Iris pigment epithelial cell (primary cell): ENCODE data around the gene AHNAK.

Experiments
- DNase-seq: peaks from one replicate; pipeline ENCODE4 v3.0.0-alpha.2; 2011; ENCODE audit warnings: low read depth

AHNAK gene

DNA sequence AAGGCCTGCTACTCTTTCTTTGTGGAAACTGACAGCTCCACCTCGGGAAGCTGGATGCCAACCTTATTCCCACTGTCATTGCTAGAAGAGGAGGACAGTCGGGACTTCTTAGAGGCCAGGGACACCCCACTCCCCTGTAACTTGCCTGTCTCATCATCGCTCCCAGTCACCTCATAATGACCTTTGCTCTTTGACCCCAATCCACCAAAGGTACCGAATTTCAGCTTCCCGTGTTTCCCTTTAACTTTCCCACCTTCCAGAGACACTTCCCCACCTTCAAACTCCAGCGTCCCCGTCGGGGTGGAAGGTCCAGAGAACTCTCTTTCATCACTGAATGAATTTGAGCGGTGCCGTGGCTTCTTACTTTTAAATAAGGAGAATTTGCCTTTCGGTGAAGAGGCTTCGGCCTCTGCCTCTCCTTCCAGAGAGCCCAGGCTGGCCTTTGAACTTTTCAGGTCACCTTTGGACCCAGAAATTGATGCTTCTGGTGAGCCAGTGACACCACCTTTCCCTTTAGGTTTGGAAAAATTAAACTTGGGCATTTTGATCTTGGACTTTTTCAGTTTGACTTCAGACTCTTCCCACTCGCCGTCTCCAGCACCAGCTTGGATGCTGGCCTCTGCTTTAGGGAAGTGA lies 29.8 kb downstream of the AHNAK start:
- no peak for DNase-seq

DNA sequence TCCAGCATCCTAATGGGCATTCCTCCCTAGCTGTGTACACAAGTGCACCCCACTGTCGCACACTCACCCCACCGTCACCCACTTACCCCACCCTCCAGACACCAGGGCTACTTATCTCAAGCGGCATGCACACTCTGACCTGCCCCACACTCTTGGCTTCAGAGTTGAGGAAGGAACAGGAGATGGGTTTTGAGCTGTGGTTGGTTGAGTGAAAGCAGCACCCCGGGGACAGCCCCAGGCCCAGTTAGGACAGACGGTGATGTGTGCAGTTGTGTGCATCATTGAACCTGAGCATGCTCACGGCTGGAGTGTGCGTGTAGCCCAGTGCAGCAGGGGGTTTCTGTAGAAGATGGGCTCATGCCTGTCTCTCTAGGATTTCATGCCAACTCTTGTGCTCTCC lies 32.5 kb downstream of the AHNAK start:
- no peak for DNase-seq

DNA sequence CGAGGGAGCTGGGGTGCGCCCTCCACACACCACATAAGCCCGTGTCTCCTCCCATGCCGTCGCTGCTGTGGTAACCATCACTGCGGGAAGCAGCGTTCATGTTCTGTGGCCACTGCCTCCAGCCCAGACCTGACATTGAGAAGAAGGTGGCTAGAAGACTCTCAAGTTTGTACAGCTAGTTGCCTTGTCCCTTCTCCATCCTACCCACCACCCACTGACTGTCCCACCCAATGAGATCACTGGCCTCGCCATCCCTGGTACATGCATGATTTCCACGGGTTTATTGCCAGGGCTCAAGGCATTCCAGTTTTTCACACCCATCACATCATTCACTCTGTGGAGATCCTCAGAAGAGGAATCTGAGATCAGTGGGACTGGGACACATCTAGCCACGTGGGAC lies 33.0 kb downstream of the AHNAK start:
- DNase-seq = no peak

DNA sequence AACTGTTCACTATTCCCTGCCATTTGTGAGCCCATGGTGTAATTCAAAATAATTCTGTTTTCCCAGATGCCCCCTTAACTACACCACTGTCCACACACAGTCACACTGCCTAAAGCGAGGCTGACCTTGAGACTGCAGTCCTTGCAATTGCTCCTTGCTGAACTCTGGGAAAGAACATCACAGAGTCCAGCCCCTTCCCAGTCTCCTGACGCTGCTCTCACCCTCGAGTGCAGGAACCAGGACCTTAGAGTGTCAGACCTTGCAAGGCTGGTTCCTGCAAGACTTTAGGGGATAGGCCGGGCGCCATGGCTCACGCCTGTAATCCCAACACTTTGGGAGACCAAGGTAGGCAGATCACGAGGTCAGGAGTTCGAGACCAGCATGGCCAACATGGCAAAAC lies 33.6 kb downstream of the AHNAK start:
- no peak for DNase-seq

DNA sequence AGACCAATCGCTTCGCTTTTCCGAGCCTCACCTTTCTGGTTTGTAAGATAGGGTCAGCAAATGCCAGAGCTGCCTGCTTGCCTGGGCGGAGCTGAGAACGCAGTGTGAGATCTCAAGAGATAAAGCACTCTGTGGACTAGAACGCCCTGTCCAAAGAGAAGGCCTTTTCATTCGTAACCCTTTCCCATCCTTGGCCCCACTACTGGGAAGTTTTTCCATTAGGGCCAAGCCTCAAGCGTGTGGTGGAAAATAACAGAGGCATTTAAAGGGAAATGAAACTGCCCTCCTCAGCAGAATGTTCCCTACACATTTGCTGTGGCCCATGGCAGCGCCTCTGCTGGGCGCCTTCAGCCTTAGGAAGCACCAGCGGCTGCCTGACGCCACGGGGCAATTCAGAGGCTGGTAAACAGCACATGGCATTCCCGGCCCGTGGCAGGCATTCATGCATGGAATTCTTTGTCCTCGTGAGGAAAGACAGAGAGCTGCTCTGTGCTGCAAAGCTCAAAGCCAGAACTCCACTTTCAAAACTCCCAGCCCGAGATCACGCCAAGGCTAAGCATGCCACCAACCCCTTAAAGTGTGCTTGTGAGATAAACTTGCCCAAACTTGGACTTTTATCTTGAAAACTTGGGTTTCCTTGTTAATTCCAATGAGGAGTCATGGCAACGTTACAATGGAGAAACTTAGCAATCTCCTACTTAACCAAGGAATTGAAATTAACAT lies 38.1 kb downstream of the AHNAK start:
- DNase-seq = peak; percentile 31

DNA sequence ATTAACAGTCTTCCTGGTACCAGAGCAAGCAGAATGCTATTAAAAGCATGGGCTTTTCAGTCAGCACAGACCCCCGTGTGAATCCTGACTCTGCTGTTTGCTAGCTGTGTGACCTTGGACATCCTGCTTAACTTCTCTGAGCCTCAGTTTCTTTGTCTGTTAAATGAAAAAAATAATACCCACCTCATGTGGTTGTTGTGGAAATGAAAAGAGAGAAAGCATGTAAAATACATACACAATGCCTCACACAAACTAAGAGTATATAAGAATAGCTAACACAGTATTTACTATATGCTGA lies 39.5 kb downstream of the AHNAK start:
- DNase-seq = no peak

DNA sequence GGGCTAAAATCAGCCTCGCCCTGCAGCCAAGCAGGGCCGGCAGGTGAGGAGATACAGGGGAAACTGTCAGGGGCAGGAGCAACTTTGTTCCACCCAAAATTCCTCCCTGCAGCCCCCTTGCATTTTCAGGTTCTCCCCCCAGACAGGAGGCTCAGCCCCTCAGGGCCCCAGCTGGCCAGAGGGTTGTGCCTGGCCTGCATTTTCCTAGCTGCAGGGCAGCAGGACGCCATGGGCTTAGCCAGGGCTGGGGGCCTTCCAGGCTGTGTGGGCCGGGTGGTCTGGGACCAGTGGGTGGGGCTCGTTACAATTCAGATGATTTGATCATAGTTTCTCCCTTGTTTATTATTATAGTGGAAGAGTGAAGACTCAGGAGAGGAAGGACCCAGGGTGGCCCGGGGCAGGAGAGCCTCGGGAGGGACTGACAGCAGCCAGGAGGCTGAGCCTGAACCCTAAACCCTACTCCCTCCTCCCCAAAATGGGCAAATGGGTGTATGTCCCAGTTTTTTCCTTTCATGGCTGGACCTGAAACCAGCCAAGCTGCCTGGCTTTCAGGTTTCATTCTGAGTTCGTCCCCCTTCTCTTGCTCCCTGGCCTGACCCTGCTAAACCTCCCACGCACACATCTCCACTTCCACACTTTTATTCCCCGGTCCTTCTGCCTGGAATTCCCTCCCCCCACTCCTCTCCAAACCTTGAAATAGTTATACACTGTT lies 40.0 kb downstream of the AHNAK start:
- no peak for DNase-seq

DNA sequence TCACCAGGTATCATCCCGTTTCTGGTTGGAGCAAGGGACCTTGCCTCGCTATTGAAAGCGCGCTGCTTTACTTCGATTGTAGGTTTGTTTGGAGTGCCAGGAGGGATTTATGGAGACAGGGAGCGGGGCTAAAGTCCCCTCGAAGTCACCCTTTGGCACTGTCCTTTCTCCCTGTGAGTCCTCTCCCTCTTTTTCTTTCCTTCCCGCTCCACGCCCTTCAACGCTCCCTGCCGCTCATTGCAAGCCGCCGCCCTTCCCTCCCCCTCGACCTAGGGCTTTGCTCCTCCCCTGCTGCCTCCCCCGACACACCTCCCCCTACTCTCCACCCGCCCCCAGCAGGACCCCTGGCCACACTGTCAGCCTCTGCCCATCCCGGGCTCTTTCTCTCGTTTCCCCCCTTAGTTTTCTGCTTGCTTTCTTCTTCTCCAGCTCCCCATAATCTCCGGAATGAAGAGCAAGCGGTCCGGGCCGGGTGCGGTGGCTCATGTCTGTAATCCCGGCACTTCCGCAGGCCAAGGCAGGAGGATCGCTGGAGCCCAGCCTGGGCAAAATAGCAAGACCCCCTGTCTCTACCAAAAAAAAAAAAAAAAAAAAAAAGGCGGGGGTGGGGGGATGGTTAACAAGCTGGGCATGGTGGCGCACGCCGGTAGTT lies 41.0 kb downstream of the AHNAK start:
- DNase-seq = no peak

DNA sequence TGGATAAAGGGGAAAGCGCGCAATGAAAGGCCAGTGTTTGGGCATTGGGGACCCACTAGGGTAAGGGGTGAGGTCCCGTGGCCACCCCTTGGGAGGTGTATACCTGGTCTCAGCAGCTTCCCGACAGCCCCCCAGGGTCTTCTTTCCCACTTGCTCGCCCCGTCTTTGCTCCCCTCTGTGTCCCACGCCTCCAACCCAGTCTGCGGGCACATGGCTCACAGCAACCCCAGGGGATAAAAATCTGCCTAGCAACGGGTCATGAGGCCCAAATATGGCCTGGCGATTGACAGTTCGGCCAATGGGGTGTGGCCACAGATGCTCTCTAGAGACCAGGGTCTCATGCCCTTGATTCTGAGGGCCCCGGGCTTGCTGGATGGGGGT lies 41.6 kb downstream of the AHNAK start:
- no peak for DNase-seq

DNA sequence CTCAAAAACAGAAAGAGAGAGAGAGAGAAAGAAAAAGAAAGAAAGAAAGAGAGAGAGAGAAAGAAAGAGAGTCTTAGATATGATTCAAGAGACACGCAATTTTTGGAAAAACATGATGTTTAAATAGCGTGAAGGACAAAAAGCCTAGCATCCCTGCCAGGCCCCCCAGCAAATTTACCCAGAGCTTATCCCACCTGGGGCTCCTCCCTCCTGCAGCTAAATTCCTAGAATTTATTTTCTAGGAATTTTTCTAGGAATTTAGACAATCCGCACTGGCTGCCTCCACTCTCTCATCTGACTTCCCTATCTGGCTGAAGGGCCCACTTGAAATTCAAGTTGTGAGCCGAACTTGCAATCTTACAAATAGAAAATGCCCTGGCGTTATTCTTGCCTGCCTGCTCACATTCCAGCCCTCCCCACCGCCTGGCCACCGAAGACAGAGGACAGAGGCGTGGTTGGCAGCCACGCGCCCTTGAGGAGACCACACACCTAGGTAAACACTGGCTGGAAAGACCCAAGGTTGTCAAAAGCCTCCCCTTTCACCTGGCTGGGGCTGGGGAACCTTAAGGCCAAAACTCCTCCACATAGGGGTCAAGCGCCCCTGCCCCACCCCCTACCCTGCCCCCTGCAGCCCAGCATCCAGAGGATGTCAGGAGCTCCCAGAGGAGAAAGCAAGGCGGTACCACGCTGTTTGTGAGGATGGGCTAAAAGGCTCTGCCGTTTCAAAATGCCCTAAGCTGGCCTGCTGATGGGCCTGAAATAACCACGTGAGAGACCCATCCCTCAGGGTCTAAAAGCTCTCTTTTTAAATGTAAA lies 42.2 kb downstream of the AHNAK start:
- no peak for DNase-seq

DNA sequence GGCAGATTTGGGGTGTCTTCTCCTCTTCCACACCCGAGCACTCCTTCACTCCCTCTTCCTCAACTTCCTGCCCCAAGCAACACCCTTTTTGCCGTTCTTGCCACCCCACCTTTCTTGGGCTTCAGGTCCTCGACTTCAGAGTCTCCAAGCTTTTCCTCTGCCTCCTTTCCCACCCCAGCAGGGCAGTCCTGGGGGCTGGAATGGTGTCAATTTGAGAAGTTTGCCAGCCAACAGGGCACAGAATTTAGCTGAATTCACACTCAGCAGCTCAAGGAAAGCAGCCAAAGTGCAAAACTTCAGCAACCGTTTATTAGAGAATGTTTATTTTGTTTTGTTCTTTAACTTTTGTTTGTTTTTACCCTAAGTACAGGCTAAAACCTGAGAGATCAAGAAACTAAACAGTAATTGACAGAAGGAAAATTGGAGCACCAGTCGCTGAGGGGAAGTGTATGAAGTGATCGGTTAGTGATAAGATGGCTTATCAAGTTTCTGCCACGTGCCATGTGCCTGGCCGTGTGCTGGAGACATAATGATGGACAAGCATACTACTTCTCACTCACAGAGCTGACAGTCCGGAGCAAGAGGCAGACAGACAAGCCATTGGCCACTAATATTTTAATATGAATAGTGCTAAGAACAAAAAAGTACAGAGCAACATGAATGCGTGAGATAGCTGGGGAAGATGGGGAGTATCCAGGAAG lies 44.4 kb downstream of the AHNAK start:
- no peak for DNase-seq

DNA sequence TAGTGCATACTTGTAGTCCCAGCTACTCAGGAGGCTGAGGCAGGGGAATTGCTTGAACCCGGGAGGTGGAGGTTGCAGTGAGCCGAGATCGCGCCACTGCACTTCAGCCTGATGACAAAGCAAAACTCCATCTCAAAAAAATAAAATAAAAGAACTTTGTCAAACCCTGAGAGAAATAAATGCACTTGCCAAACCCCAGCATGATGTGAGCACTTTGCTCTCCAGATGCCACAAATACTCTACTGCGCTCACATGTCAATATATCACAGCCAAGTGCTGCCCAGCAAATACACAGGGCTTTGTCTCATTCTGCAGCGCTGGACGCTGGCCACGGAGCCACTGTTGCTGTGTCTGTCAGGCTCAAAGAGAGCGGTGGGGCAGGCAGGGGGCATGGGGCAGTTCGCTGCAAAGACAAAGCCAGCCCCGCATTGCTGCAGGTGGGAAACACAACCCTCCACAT lies 45.1 kb downstream of the AHNAK start:
- no peak for DNase-seq

DNA sequence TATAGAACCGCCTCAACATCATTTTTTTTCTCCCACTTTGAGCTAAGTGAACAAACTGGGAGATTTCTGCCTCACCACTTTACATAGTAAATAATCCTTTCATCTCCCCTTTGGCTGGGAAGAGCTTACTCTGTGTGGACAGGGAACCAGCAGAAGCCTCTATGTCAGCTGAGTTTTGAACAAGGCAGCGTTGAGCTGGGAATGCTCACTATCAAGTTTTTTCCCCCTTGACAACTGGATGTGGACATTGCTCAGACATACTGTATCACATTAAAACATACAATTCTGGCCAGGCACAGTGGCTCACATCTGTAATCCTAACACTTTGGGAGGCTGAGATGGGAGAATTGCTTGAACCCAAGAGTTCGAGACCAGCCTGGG lies 46.0 kb downstream of the AHNAK start:
- no peak for DNase-seq

DNA sequence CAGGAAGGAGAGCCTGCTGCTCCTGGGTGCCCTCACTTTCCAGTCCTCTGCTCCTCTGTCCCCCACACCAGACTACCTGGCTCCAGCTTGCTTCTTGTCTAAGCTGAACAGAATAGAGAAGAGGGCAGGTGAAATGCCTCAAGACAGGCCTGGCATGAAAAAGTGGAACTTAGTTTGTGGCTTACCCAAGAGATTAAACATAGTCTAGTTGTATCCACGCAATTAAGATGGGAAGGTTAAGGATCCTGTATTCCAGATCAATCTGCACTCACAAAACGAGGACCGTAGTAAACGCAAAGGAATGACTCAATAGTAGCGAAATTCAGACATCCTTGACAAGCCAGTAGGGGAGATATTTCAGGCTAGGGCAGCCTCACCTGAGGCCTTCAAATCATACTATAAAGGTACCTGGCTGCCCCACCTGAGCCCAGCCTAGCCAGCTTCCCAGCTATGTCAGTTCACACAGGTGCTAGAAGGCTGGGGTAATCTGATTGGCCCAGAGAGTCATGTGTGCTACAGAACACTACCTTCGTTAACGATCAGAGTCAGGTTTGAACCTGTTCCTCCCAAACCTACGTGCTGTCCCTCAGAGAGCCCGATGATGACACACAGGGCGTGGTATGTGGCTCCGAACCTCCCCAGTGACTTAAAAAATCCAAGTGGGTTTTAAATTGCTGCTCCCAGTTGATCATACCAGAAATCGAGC lies 46.5 kb downstream of the AHNAK start:
- no peak for DNase-seq

DNA sequence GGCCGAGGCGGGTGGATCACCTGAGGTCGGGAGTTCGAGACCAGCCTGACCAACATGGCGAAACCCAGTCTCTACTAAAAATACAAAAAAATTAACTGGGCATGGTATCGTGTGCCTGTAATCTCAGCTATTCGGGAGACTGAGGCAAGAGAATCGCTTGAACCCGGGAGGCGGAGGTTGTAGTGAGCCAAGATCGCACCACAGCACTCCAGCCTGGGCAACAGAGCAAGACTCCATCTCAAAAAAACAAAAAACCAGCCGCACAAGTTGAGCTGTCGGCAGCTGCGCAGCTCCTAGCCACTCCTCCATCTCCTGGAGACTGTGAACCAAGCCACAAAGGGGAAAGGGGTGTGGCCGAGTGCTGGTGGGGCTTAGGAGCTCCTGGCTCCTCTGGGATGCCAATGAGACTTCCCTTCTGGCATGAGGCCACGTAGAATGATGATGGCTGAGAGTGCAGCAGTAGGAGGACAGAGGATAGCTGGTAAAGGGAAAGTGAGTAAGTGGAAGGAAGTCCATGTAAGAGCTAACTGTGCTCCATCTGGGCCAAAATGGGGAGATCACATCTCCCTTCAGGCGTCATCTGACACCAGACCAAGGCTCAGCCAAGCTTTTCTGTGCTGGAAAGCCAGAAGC lies 47.2 kb downstream of the AHNAK start:
- DNase-seq = peak; percentile 26

DNA sequence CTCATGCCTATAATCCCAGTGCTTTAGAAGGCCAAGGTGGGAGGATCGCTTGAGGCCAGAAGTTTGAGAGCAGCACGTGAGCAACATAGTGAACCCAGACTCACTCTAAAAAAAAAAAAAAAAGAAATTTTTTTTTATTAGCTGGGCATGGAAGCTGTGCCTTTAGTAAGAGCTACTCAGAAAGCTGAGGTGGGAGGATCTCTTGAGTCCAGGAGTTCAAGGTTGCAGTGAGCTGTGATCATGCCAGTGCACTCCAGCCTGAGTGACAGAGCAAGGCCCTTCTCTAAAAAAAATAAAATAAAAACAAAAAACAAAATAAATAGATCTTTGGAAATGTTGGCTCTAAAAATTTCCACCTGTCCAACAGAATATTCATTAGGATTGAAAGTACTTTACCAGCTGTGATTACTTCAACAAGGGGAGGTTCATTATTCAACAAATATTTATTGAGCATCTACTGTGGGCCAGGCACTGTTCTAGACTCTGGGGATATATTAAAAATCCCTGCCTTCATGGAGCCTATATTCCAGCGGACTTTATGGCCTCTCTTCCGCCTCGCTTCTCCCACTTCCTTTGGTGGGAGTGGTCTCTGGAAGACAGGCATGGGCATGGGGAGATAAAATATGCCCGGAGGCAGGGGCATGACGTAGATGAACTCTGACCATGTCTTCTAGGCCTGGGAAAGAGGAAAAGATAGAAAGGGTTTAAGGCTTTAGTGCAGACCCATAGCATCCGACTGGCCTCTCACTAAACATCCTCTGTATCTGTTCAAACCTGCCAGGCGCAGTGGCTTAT lies 47.9 kb downstream of the AHNAK start:
- no peak for DNase-seq

DNA sequence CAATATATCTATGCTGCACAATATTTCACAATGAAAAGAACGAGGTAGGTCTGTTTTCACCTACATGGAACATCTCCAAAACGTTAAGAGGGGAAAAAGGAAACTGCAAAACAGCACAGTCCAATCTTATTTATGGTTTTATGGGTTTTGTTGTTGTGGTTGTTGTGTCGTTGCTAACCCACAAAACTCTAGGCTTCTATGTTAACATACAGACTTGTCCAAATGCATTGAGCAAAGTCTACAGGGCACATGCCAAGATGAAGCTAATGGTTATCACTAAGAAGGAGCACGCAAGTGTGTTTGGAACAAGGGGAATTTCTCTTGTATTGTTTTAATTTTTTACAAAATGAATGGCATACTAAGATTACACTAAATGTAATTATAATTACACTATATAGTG lies 48.6 kb downstream of the AHNAK start:
- no peak for DNase-seq

DNA sequence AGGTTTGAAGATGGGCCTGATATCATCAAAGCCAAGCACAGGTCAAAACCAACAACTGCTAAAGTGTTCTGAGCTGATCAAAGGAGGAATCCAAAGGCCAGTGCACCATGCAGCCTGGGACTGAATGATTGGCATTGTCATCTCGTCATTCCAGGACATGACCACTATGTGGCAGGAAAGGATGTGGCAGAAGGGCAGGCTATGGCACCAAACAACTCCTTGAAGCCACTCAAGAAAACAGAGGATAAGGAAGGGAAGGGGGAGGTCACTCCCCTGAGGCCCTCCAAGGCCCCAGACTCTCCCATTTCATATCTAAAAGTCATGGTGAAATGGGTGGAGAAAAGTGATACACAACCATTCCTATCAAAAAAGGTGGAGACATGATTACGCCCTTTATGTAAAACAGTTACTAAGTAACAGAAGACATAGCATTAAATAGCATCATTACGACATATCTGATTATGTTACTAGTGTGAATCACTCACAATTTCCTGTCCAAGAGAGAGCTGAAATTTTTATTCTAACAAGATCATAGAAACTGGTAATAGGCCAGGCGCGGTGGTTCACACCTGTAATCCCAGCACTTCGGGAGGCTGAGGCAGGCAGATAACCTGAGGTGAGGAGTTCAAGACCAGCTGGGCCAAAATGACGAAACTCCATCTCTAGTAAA lies 49.3 kb downstream of the AHNAK start:
- peak; percentile 81 for DNase-seq

DNA sequence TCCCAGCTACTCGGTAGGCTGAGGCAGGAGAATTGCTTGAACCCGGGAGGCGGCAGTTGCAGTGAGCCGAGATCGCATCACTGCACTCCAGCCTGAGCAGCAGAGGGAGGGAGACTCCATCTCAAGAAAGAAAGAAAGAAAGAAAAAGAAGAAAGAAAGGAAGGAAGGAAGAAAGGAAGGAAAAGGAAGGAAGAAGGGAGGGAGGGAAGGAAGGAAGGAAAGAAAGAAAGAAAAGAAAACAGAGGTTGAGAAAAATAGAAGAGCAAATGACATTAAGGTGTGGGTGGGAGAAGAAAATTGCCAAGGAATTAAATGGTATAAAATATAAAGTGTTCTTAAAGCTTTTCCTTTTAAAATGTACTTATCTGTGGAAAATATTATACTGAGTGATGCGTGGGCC lies 49.9 kb downstream of the AHNAK start:
- no peak for DNase-seq
